Neuronal stem cell (in vitro differentiated cells): Measurements from ENCODE around the gene MIOX.

Experiments used
- DNase-seq: peaks from one replicate; pipeline ENCODE4 v3.0.0-alpha.2; 2013; ENCODE audit warnings: low spot score
- H2AFZ ChIP-seq: one replicate; pipeline ENCODE4 v1.6.1; 2013; ENCODE audit warnings: mild to moderate bottlenecking, low read length, inconsistent platforms
- H2AK5ac ChIP-seq: 2 replicates; pipeline ENCODE4 v1.6.1; 2013; ENCODE audit warnings: low read depth, mild to moderate bottlenecking, inconsistent platforms, low read length, moderate library complexity, mixed read lengths
- H2BK120ac ChIP-seq: 2 replicates; pipeline ENCODE4 v1.6.1; 2013; ENCODE audit warnings: low read depth, mild to moderate bottlenecking, inconsistent platforms, low read length, moderate library complexity, mixed read lengths
- H2BK12ac ChIP-seq: one replicate; pipeline ENCODE4 v1.6.1; 2013; ENCODE audit warnings: low read length, inconsistent platforms
- H2BK15ac ChIP-seq: 2 replicates; pipeline ENCODE4 v1.6.1; 2013; ENCODE audit warnings: mild to moderate bottlenecking, low read length, inconsistent platforms, mixed read lengths
- H2BK5ac ChIP-seq: one replicate; pipeline ENCODE4 v1.6.1; 2013; ENCODE audit warnings: inconsistent platforms, mild to moderate bottlenecking, low read length, moderate library complexity
- H3K14ac ChIP-seq: one replicate; pipeline ENCODE4 v1.6.1; 2013; ENCODE audit warnings: low read length, inconsistent platforms
- H3K18ac ChIP-seq: 2 replicates; pipeline ENCODE4 v1.6.1; 2013; ENCODE audit warnings: low read length, inconsistent platforms
- H3K23ac ChIP-seq: 2 replicates; pipeline ENCODE4 v1.6.1; 2013; ENCODE audit warnings: low read depth, mild to moderate bottlenecking, mixed read lengths, low read length, inconsistent platforms; ENCODE audit not compliant: poor library complexity
- H3K27ac ChIP-seq: replicated peaks from 3 replicates; pipeline ENCODE4 v1.5.1; 2013; ENCODE audit warnings: low read length, inconsistent platforms
- H3K27me3 ChIP-seq, 3 experiments: 2 replicates each; pipeline ENCODE4 v1.6.1; 2013; ENCODE audit warnings: low read length in 3 of 3, mild to moderate bottlenecking in 2 of 3, inconsistent platforms in 1 of 3, low read depth in 1 of 3, mixed read lengths in 1 of 3, moderate library complexity in 1 of 3; ENCODE audit not compliant: control insufficient read depth in 3 of 3, insufficient read depth in 3 of 3
- H3K36me3 ChIP-seq, 2 donors: replicated peaks in 1 of 2; 2 replicates each; pipeline ENCODE4 v1.6.1; 2013; ENCODE audit warnings: low read length in 2 of 2; ENCODE audit not compliant: control insufficient read depth in 2 of 2, insufficient read depth in 2 of 2
- H3K4ac ChIP-seq: 2 replicates; pipeline ENCODE4 v1.6.1; 2013; ENCODE audit warnings: inconsistent platforms, mild to moderate bottlenecking, low read length, moderate library complexity
- H3K4me1 ChIP-seq, 2 donors: 1 replicate in 1 of 2; 2 replicates in 1 of 2; pipeline ENCODE4 v1.6.1; 2013; ENCODE audit warnings: low read length in 2 of 2, low read depth in 1 of 2; ENCODE audit not compliant: control insufficient read depth in 2 of 2, insufficient read depth in 1 of 2
- H3K4me2 ChIP-seq: one replicate; pipeline ENCODE4 v1.6.1; 2013; ENCODE audit warnings: mild to moderate bottlenecking, low read length, inconsistent platforms; ENCODE audit not compliant: insufficient read depth, poor library complexity, severe bottlenecking
- H3K4me3 ChIP-seq, 2 donors: 2 replicates each; pipeline ENCODE4 v1.5.1; 2013; ENCODE audit warnings: low read length in 2 of 2, mild to moderate bottlenecking in 2 of 2, inconsistent platforms in 1 of 2, moderate library complexity in 1 of 2
- H3K79me1 ChIP-seq: one replicate; pipeline ENCODE4 v1.6.1; 2013; ENCODE audit warnings: low read depth, mild to moderate bottlenecking, inconsistent platforms, low read length, moderate library complexity
- H3K9ac ChIP-seq: one replicate; pipeline ENCODE4 v1.6.1; 2013; ENCODE audit warnings: mild to moderate bottlenecking, low read depth, low read length, inconsistent platforms; ENCODE audit not compliant: poor library complexity
- H3K9me3 ChIP-seq, 2 donors: replicated peaks in 1 of 2; 2 replicates each; pipeline versions ENCODE3 to v1.6.1; 2013; ENCODE audit warnings: low read length in 2 of 2, mild to moderate bottlenecking in 2 of 2, inconsistent platforms in 1 of 2, low read depth in 1 of 2, mixed read lengths in 1 of 2, moderate library complexity in 1 of 2; ENCODE audit not compliant: control insufficient read depth in 2 of 2, insufficient read depth in 1 of 2
- H4K8ac ChIP-seq: one replicate; pipeline ENCODE4 v1.6.1; 2013; ENCODE audit warnings: low read depth, mild to moderate bottlenecking, inconsistent platforms, low read length, moderate library complexity
- H4K91ac ChIP-seq: one replicate; pipeline ENCODE4 v1.6.1; 2013; ENCODE audit warnings: low read length, low read depth, mild to moderate bottlenecking, inconsistent platforms; ENCODE audit not compliant: poor library complexity
- WGBS, 2 donors: extraction: QIAGEN DNeasy Blood & Tissue Kit; methylation state at CpG; one replicate each; pipeline ENCODE4 v1.1.7; 2013; ENCODE audit warnings: missing lambda C conversion rate in 2 of 2, mixed read lengths in 1 of 2; ENCODE audit not compliant: insufficient read length in 2 of 2, insufficient replicate concordance in 1 of 2; ENCODE audit errors: extremely low coverage in 2 of 2; 5-methylcytosine and 5-hydroxymethylcytosine counted together

The MIOX gene

GRCh38 chr22:50456466-50457234 is 30.0 kb upstream of the MIOX start:
- H3K79me1 ChIP-seq, result peaks cover 9% of the 10 kb centered on the region
- H2AFZ ChIP-seq, result no peak overlapping the region
- H2BK5ac ChIP-seq, result no peak overlapping the region
- no peak overlapping the region for H4K8ac ChIP-seq
- no peak overlapping the region for H3K18ac ChIP-seq
- H3K27me3 ChIP-seq, result no peaks in the 10 kb centered on the region
- WGBS, 2 donors, result no CpG with 5 or more reads among the region's 34 CpGs
- H2AK5ac ChIP-seq, result no peak overlapping the region
- no peak overlapping the region for H2BK12ac ChIP-seq
- H3K4me3 ChIP-seq, result no peak overlapping the region
- H3K36me3 ChIP-seq, result peaks cover 66 to 95% of the 10 kb centered on the region in 2 donors
- DNase-seq, result no peak
- H2BK15ac ChIP-seq, result no peak overlapping the region
- H3K23ac ChIP-seq, result no peak overlapping the region
- no peak overlapping the region for H2BK120ac ChIP-seq
- no peak overlapping the region for H3K9ac ChIP-seq
- H3K27ac ChIP-seq, result no peak overlapping the region
- no peak overlapping the region for H3K14ac ChIP-seq
- peaks cover 0 to 2% of the 10 kb centered on the region in 2 donors for H3K9me3 ChIP-seq
- H3K4me2 ChIP-seq, result no peak overlapping the region
- H4K91ac ChIP-seq, result no peak overlapping the region
- no peak overlapping the region for H3K4ac ChIP-seq
- no peaks in the 10 kb centered on the region for H3K4me1 ChIP-seq

- no peak overlapping the region for H2BK5ac ChIP-seq
- H4K8ac ChIP-seq, result no peak overlapping the region
- H2BK15ac ChIP-seq, result no peak overlapping the region
- no peaks in the 10 kb centered on the region for H3K4me1 ChIP-seq
- peaks cover 78 to 97% of the 10 kb centered on the region in 2 donors for H3K36me3 ChIP-seq
- no peak overlapping the region for H2AFZ ChIP-seq
- no peaks in the 10 kb centered on the region for H3K9me3 ChIP-seq
- no peak overlapping the region for H2BK120ac ChIP-seq
- no peak overlapping the region for H3K14ac ChIP-seq
- H3K23ac ChIP-seq, result no peak overlapping the region
- H3K9ac ChIP-seq, result no peak overlapping the region
- H2AK5ac ChIP-seq, result no peak overlapping the region
- H3K27me3 ChIP-seq, result no peaks in the 10 kb centered on the region
- H3K79me1 ChIP-seq, result peaks cover 9% of the 10 kb centered on the region
- H3K4me3 ChIP-seq, result no peak overlapping the region
- no peak overlapping the region for H3K4me2 ChIP-seq
- H3K18ac ChIP-seq, result no peak overlapping the region
- DNase-seq, result no peak
- H3K27ac ChIP-seq, result no peak overlapping the region
- WGBS, 2 donors, result no CpG with 5 or more reads among the region's 22 CpGs
- H2BK12ac ChIP-seq, result no peak overlapping the region
- no peak overlapping the region for H4K91ac ChIP-seq
- no peak overlapping the region for H3K4ac ChIP-seq
Measured at GRCh38 chr22:50459016-50459415, 27.6 kb upstream of the MIOX start.

GRCh38 chr22:50459496-50460140 is 27.0 kb upstream of the MIOX start:
- Histone ChIP-seq H2BK12ac (no peak overlapping the region), H2AFZ (no peak overlapping the region), H3K4me2 (no peak overlapping the region), H3K4me3 (no peak overlapping the region), H3K79me1 (peaks cover 9% of the 10 kb centered on the region), H3K27me3 (no peaks in the 10 kb centered on the region), H3K18ac (no peak overlapping the region), H3K14ac (no peak overlapping the region), H2BK120ac (no peak overlapping the region), H4K8ac (no peak overlapping the region), H3K36me3 (peaks cover 78 to 97% of the 10 kb centered on the region in 2 donors), H3K4me1 (no peaks in the 10 kb centered on the region), H3K27ac (no peak overlapping the region), H4K91ac (no peak overlapping the region), H2BK15ac (no peak overlapping the region), H3K23ac (no peak overlapping the region), H2AK5ac (no peak overlapping the region), H3K9ac (no peak overlapping the region), H3K4ac (no peak overlapping the region), H2BK5ac (no peak overlapping the region), H3K9me3 (no peaks in the 10 kb centered on the region)
- DNase-seq, result no peak
- no CpG with 5 or more reads among the region's 41 CpGs for WGBS, 2 donors

- peaks cover 78 to 97% of the 10 kb centered on the region in 2 donors for H3K36me3 ChIP-seq
- H2BK15ac ChIP-seq, result no peak overlapping the region
- H3K4me2 ChIP-seq, result no peak overlapping the region
- H3K4me1 ChIP-seq, result no peaks in the 10 kb centered on the region
- no peak overlapping the region for H3K14ac ChIP-seq
- no peak for DNase-seq
- H3K9ac ChIP-seq, result no peak overlapping the region
- no peak overlapping the region for H2AFZ ChIP-seq
- H3K27ac ChIP-seq, result no peak overlapping the region
- H2BK5ac ChIP-seq, result no peak overlapping the region
- no peak overlapping the region for H2BK12ac ChIP-seq
- no peak overlapping the region for H2BK120ac ChIP-seq
- H3K79me1 ChIP-seq, result peaks cover 7% of the 10 kb centered on the region
- H4K8ac ChIP-seq, result no peak overlapping the region
- no peak overlapping the region for H4K91ac ChIP-seq
- WGBS, 2 donors, result no CpG with 5 or more reads among the region's 17 CpGs
- no peak overlapping the region for H3K4me3 ChIP-seq
- H3K4ac ChIP-seq, result no peak overlapping the region
- no peaks in the 10 kb centered on the region for H3K9me3 ChIP-seq
- H3K23ac ChIP-seq, result no peak overlapping the region
- no peaks in the 10 kb centered on the region for H3K27me3 ChIP-seq
- no peak overlapping the region for H3K18ac ChIP-seq
- no peak overlapping the region for H2AK5ac ChIP-seq
Measured at GRCh38 chr22:50460938-50461337, 25.7 kb upstream of the MIOX start.
